T-helper 2 cell treated with Interferon-gamma antibody and Interleukin-4, amounts not matched to agents 100 ng/mL and 5 ng/mL, for 36 hours (primary cell): ENCODE results near the gene KRT7. TPM values are rescaled to one million over a fixed set of nuclear protein-coding genes. Genes with fewer than 3 reads are reported as not detected.

ENCODE experiments used
- intact Hi-C: fragments of 100-400 bp; cut with micrococcal nuclease; formaldehyde crosslinking; loops from one replicate; pipeline ENCODE4 v1.15.1; 2023
- total RNA-seq: library from RNA; stranded (reverse); gene quantifications from 2 replicates; pipeline ENCODE4 v1.2.3, GENCODE V29; 2022

KRT7 gene
- total RNA-seq, 1 donor from 2014 or later, result 5.3 TPM

DNA sequence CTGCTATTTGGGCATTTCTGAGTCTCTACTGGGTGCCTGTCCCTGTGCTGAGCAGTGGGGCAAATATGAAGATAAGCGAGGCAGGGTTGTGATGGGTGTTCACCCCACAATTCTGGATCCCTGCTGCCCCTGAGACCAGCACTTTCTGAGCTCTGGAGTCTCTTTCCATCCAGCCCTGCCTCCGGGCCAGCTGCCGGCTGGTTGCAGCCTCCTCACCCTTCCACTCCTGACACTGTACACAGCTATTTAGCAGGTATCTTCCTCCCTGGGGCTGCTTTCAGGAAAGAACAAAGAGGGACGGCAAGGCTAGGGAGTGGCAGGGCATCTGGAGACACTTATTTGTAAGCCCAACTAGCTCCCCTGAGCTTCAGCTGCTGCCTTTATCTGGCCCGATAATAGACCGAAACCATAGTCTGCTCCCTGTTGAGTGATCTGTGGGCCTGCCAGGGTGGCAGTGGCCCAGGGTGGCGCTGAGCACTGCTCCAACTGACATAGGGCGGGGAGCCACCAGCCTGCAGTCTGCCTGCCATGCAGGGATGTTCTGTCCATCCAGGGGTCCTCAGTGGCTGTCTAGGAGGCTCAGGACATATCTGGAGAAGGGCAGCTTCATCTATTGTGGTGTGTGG, 33.6 kb upstream of the KRT7 start:
- intact Hi-C loops, result no loop called here

DNA sequence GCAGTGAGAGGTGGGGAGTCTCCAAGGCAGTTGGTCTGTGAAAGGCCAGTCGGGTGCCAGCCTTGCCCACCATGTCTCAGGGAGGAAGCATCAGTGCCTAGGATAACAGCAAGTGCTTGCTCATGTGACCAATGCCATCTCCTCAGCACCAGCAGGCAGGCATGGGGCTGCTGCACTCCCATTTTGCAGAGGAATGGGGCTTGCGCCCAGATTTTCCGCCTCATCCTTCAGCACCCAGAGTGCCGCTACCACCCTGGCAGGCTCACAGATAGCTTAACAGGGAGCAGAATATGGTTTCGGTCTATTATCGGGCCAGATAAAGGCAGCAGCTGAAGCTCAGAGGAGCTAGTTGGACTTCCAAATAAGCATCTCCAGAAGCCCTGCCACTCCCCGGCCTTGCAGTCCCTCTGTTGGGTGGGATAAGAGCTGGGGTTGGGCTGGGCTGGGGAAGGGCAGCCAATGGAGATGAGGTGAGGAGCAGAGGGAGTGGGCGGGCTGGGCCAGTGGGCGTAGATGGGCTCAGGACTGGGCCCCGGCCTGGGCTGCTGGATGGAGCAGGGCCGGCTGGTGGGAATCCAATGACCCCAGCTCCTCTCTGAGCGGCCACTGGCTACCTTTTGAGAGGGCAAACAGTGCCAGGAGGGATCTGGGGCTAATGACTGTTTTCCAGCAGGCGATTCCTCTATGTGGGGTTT, 32.8 kb upstream of the KRT7 start:
- intact Hi-C loops, result no loop called here

DNA sequence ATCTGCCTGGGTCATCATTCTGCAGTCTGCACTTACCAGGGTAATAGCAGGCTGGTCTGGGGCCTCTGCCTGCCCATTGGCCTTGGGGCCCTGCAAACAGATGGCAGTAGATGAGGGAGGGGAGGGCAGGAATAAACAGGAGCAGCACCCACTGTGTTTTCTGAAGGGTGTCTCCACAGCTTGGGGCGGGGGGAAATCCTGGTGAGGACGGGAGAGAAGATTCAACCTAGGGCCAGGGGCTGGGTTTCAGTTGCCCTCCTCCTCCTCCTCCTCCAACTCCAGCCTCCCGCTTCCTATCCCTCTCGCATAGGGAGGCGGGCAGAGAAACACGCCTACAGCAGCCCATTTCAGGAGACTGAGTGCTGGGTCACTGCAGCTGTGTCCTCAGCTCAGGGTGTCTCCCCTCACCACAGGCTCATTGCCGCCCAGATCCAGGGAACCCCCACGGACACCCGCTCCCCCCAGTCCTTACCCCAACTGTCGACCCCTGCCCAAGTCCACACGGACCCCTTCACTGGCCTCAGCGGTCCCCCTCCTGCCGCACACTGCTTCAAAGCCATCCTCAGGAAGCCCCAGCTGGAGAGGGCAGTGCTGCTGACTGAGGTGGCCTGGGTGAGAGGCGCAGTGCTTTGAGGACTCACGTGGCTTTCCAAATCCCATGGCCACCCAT, 32.1 kb upstream of the KRT7 start:
- intact Hi-C loops, result no loop called here

DNA sequence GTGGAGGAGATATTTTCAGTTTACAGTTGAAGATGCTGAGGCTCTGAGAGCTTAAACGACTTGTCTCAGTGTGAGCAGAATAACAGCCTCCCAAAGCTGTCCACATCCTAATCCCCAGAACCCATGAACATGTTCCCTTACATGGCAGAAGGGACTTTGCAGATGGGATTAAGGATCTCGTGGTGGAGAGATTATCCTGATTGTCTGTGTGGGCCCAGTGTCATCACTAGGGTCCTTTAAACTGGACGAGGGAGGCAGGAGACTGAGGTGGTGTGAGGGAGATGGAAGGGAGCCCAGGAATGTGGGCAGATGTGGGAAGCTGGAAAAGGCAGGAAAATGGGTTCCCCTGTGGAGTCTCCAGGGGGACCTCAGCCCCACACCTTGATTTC, 31.6 kb upstream of the KRT7 start:
- intact Hi-C loops, result no loop called here

DNA sequence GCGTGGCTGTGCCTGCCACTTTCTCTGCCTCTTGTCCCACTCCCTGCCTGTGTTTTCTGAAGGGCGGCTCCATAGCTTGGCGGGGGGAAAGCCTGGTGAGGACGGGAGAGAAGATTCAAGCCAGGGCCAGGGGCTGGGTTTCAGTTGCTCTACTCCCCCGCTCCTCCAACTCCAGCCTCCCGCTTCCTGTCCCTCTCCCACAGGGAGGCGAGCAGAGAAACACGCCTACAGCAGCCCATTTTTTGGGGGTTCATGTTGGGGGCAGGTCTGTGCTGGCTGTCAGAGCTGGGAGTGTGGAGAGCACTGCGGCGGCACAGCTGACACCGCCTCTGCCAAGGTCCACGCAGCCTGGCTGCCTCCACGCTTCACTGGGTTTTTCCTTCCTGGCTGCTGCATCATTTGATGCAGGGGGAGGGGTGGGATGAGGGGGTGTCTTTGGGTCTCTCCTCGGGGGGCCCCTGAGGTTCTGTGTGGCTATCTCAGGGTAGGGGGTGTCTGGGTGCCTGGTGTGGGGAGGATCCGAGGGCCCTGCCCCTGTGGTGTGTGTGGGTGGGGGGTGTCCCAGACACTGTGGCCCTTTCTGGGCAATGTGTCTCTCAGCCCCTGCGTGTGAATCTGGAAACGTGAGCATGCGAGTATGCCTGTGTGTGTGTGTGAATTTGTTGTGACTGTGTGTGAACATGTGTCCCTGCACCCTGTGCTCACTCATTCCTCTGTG, 30.5 kb upstream of the KRT7 start:
- intact Hi-C loops, result no loop called here

DNA sequence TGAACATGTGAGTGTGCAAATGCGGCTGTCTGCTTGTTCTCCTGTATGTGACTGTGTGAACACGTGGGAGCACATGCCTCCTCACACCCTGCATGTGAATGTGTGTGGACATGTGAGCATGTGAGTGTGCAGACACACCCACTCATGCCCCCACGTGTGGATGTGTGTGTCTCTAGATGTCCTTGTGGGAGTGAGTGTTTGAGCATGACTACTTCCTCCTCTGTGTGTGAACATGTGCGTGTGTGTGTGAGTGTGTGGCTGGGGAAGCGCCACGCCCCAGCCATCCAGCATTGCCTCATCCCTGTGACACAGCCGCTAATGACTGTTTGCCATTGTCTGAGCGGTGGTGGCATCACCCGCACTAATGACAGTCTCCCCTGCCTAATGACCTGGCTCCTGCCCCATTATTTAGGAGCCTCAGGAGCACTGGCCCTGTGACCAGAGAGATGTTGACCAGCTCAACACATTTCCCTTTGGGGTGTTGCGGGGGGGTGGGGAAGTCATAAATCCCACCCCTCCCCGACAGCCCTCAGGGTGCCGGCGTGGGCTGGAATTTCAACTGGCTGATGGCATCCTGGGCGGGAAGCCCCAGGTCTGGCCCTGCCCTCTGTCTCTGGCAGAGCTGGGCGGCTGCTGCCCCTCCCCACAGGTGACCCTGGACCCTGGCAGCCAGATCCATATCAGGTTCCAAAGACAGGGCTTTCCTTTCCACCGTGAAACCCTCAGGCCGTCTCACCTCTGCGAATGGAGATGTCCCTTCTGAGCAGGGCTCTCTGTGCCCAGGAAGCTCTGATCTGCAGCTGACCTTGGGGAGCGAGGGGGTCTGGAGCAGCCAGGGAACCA, 29.7 kb upstream of the KRT7 start:
- intact Hi-C loops, result no loop called here

DNA sequence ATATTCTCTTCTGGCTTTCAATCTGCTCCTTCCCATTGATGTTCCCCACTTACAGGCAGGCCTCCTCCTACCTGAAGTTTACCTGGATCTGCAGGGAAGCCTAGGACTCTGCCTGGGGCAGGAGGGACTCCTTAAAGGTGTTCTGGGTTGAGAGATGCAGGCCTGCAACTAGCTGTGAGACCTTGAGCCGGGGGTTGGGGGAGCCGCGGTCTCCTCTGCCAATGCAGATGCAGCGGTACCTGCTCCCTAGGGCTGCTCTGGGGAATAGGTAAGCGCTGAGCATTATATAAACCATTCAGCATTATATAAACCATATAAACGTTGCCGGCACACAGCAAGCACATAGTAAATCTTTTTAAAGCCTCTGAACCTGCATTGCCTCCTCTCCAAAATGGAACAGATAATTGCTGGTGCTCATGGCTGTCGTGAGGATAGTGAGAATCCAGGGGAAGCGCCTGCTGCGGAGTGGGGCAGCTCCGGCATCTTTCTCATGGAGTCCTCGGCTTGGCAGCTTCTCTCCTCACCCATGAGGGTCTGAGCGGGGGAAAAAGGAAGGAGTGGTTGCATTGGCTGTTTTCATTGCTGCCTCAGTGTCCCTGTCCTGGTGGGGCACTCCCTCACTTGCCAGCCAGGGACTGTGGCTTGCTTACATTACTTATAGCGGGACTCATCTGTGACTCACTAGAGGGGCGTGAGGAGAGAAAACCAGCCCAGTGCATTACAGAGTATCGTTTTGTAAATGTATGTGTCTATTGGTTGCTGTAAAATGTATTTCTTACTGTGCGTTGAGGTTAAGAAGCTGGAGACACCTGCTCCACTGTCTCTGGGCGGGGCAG, 28.7 kb upstream of the KRT7 start:
- intact Hi-C loops, result no loop called here

DNA sequence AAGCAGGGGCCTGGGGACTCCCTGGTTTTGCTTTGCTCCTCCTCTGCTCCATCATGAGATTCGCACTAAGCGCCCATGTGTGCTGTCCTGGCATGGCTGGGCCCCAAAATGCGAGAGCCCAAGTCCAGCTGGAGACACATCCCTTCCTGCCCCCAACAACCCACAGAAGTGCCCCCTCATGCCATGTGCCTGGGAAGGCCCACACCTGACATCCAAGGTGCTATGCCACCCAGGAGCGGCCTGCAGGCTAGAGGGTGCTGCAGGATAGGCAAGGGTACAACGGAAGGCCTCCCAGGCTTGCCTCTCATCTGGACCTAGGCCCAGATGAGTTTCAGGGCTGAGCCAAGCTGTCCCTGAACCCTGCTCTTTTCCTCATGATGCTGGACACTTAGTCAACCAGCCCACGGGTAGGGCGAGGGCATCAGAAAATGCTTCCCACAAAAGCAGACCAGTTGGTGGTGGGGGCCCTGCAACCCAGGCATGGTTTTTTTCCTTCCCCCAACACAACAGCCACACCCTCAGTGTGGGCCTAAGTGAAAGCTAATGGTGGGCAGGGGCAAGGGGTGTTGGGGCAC, 28.0 kb upstream of the KRT7 start:
- intact Hi-C loops, result no loop called here

DNA sequence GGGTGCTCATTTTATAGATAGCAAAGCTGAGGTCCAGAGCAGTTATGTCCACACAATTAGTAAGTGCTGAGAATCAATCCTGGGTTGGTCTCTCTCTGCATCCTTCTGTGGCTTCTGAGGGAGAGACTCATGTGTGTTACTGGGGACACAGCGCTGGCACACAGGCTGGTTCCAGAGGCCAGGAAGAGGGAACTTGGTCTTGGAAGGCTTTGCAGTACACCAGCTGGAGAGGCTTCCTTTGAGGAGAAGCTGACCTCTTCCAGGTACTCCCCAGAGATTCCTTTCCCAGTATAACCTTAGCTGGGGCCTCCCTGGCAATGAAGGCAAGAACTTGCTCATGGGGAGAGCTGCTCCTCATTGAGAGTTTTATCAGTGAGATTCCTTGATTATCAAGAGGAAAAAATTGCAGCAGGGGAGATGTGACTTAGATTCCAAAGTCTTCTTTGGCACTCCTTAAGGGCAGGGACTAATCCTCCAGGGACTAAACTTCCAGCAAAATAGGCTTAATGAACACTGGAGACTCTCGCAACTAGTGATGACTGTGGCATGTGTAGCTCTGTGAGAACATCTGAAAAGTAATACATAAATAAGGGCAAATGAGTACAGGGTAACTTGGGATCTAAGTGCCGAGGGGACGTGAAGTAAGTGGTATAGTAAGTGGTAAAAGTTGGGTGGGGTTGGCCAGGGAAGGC, 27.3 kb upstream of the KRT7 start:
- intact Hi-C loops, result no loop called here

DNA sequence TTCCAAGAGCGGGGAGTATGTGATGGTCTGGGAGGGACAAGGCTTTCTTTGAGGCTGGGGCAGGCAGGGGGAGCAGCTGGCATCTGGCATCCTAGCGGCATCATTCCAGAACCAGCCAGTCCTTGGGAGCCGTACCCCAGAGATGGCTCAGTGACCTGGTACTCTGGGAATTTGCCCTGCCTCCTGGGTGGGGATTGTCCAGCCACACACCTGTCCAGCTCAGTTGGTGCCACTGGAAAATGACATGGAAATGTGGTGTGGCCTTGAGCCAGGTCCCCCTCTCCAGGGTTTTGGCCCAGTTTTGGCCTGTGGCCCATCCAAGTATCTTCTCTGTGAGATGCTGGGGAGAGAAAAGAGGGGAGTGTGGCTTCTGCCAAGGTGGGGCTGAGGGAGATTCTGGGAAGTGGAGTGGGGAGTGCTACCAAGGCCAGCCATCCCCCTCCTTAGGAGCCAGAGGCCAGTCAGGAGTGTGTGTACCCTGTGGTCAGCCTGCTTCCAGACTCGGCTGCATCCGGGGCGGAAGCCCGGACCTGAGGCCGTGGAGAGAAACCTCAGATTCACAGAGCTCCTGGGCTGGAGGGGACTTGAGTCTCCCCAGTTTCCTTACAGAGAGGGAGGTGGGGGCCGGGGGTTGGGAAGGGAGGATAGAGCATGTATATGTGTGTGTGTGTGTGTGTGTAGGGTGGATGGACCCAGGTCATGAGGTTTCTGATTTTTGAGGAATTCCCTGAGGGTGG, 26.6 kb upstream of the KRT7 start:
- intact Hi-C loops, result no loop called here

DNA sequence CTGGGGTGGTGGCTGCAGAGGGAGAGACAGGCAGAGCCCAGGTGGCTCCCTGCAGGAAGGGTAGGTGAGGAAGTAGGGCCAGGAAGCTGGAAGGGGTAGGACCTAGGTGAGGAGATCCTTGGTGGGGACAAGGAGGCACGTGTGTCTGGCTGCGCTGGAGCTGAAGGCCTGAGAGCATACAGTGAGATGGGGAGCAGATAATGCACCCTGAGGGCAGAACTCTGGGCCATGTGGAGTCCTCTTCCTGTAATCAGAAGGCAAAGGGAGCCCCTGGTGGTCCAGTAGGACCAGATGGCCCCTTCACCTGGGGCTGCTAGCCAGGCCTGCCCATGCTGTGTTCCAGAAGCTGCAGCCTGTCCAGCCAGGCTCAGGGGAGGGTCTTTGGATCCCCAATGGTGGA, 25.9 kb upstream of the KRT7 start:
- intact Hi-C loops, result no loop called here

DNA sequence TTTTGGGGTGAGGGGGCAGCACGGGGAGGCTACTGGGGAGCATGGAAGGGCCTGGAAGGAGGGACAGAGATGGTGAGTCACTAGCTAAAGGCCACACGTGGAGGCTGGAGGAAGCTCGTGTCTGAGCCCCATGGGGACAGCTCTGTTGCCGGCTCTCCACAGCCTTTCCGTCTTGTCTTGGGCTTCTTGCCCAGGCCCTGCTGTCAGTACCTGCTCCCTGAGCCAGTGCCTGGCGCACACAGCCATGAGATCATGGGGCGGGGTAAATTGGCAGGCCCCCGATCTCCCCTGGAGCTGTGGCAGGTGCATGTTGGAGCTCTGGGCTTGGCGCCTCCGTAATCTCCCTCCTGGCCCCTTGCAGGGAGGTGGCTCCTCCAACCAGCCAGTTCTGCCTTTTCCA, 25.1 kb upstream of the KRT7 start:
- intact Hi-C loops, result no loop called here

DNA sequence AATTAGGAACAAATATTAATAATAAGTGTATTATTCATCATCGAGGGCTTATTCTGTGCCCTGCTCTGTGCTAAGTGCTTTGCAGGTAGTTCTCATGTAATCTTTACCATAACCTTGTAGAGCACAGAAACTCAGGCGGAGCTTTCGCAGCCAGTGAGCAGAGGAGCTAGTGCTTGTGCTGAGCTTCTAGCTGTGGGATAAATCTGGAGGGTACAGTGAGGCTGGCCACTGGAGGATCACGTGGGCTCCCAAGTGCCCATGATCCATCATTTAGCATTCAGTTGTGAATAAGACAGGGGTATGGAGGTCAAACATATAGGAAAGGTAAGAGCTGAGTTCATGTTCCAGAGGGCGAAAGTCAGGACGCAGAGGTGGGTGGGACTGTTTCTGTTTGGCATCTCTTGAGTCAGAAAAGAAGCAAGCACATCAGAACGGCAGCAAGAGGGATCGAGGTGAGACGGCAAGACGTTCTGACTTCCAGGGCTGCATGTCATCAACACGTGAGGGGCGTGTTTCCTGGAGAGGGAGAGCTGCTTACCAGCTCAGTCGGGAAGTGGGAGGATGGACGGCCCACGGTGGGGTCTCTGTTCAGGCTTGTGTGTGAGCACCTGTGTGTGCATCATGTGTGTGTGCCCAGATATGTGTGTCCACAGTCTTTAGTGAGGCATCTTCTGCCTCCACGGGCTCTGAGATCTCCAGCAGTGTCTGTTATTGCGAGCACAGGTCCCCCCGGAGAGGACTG, 24.4 kb upstream of the KRT7 start:
- intact Hi-C loops, result no loop called here

DNA sequence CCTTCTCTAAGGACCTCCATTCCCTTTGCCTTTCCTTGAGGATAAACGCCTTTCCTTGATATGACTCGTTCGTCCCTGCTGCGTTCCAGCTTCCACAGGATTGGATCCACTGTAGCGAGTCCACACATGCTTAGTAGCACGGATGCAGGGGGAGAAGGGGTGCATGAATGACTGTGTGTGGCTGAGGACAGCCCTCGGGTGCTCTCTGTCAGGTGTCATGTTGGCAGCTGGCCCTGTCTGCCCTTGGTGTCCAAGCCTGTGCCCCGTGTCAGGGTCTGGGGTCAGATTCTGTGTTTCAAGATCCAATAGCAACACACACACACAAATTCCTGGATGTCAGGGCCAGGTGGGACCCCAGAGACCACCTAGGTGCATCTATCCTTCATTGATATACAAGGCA, 23.7 kb upstream of the KRT7 start:
- intact Hi-C loops, result no loop called here

DNA sequence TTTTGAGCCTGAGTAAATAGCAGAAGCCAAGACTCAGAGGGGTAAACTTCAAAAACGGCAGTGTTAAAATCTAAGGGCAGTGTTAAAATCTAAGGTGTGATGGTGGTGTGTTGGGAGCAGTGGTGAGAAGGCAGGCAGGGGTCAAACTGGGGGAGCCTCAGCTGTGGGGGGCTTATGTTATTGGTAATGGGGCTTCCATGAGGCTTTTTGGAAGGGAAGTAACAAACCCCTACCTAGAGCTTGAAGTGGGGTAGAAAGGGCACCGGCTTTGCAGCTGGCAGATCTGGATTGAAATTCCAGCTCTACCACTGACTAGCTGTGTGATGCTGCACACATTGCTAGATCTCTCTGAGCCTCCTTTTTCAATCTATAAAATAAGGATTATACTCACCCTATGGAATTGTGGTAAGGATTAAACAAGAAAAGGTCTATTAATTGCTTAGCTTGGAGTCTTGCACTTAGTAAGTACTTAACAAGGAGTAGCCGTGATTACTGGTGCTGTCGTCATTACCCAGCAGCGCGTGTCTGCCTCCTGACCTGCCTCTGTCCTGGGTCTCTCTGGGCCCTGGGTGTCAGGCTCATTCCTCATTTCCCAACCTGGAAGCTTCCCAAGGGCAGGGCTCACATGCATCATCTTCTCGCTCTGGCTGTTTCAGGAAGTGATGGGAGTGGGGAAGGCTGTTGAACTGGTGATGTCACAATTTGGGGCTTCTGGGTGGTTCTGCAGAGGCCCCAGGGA, 22.7 kb upstream of the KRT7 start:
- intact Hi-C loops, result no loop called here

DNA sequence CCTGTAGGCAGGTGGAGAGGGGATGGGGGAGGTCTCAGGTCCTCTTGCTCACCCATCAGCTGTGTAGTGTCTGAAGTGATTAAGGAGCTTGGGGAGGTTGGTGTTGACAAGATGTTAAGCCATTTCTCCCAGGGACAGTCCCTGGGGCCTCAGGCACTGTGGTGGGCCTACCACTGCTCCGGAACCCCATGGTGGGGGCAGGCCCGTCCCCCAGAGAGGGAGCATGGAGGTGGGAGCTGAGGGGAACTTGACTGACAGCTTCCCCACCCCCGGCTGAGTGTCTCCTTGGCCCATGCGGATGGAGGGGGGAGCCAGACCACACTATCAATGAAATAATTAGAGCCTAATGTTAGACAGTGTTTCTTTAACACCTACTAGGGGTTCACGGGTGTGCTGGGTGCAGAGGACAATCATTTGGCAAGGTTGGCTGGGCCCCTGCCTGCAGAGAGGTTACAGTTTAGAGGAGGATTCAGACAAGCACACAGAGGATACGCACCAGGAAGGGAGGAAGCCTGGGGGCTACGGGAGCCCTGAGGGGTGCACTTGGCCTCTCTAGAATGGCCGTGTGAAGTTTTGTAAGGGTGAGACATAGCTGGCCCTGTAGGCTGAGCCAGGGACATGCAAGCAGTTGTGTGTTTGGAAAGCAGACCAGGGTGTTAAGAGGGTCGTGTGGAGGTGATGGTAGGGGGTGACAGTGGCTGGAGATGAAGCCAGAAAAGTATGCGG, 22.0 kb upstream of the KRT7 start:
- intact Hi-C loops, result no loop called here
